Calu3 (cell line): ENCODE data around the gene PPP3CA. TPM values are rescaled to one million over a fixed set of nuclear protein-coding genes. Genes with fewer than 3 reads are reported as not detected.

Experiments
- BruUV-seq: library from RNA; stranded (reverse); fragments of 400-500 nt; replicated peaks from 2 replicates; lab custom pipeline; 2021; lab: Mats Ljungman, UMichigan
- CTCF ChIA-PET: fragments of 300-600 bp; sonication (Branson Sonifier 250); formaldehyde crosslinking; loops from one replicate; lab custom pipeline; 2022; ENCODE audit warnings: antibody characterized with exemption; lab: Charles Lee
- DNase-seq: peaks from one replicate; pipeline ENCODE4 v3.0.0; 2022
- H3K27ac Mint-ChIP-seq: one replicate; pipeline ENCODE4 v1.8.0; 2022; ENCODE audit warnings: mixed read lengths; ENCODE audit not compliant: unreplicated experiment
- H3K27me3 Mint-ChIP-seq: one replicate; pipeline ENCODE4 v1.8.0; 2022; ENCODE audit warnings: mixed read lengths; ENCODE audit not compliant: unreplicated experiment
- H3K36me3 Mint-ChIP-seq: one replicate; pipeline ENCODE4 v1.8.0; 2022; ENCODE audit warnings: mild to moderate bottlenecking, moderate library complexity, mixed read lengths; ENCODE audit not compliant: insufficient read depth, unreplicated experiment
- H3K4me1 Mint-ChIP-seq: one replicate; pipeline ENCODE4 v1.8.0; 2022; ENCODE audit warnings: mild to moderate bottlenecking, low read depth, mixed read lengths; ENCODE audit not compliant: unreplicated experiment
- H3K4me3 Mint-ChIP-seq: one replicate; pipeline ENCODE4 v1.8.0; 2022; ENCODE audit warnings: mild to moderate bottlenecking, low read depth, moderate library complexity, mixed read lengths; ENCODE audit not compliant: unreplicated experiment
- H3K9me3 Mint-ChIP-seq: one replicate; pipeline ENCODE4 v1.8.0; 2022; ENCODE audit warnings: low read depth, mixed read lengths; ENCODE audit not compliant: unreplicated experiment
- CTCF ChIP-seq: fragments of 200-600 bp; IDR thresholded peaks from one replicate; pipeline ENCODE4 v1.8.0; 2022; ENCODE audit warnings: antibody characterized with exemption; ENCODE audit not compliant: unreplicated experiment
- intact Hi-C: fragments of 100-400 bp; cut with micrococcal nuclease; formaldehyde crosslinking; loops from one replicate; pipeline ENCODE4 v1.10.0; 2022; ENCODE audit not compliant: unreplicated experiment
- total RNA-seq: library from RNA; stranded (reverse); gene quantifications from 2 replicates; pipeline ENCODE4 v1.2.3, GENCODE V29; 2022

The PPP3CA gene
- total RNA-seq, 1 experiment from 2014 or later = 33.7 TPM

DNA sequence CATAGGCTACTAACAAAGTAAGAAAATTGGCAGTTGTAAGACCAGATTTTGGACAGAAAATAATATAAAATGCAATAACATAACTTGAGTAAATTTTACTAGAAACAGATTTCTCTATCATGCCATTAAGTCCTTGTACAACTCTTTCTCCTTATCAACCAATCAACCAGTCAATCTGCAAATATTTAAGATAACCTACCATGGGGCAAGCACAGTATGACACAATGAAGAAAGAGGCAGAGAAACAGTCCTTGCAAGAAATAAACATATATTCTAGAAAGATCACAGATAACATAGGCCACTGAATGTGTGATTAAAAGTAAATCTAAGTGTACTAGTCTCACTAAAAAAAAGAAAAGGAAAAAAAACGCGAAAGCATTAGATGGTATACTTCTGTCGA is 194.8 kb downstream of the PPP3CA start:
- no peak for TF ChIP-seq CTCF
- H3K36me3 Mint-ChIP-seq = no peaks in the 10 kb centered on the region
- no TSS peak for BruUV-seq
- no peak overlapping the region for H3K27ac Mint-ChIP-seq
- no peaks in the 10 kb centered on the region for H3K9me3 Mint-ChIP-seq
- intact Hi-C loops = no loop called here
- H3K27me3 Mint-ChIP-seq = no peaks in the 10 kb centered on the region
- DNase-seq = no peak
- H3K4me1 Mint-ChIP-seq = peaks cover 19% of the 10 kb centered on the region
- H3K4me3 Mint-ChIP-seq = no peak overlapping the region
- CTCF ChIA-PET = no interaction called here

- no peaks in the 10 kb centered on the region for H3K27me3 Mint-ChIP-seq
- TF ChIP-seq CTCF = no peak
- BruUV-seq = no TSS peak
- DNase-seq = no peak
- no peaks in the 10 kb centered on the region for H3K36me3 Mint-ChIP-seq
- intact Hi-C loops = no loop called here
- H3K4me1 Mint-ChIP-seq = peaks cover 4% of the 10 kb centered on the region
- H3K27ac Mint-ChIP-seq = no peak overlapping the region
- CTCF ChIA-PET = no interaction called here
- H3K9me3 Mint-ChIP-seq = no peaks in the 10 kb centered on the region
- no peak overlapping the region for H3K4me3 Mint-ChIP-seq
Observed at GRCh38 chr4:101148551-101148950, 198.8 kb downstream of the PPP3CA start.

GRCh38 chr4:101147283-101147682 is 200.0 kb downstream of the PPP3CA start:
- CTCF ChIA-PET = no interaction called here
- Mint-ChIP-seq H3K27ac (no peak overlapping the region), H3K27me3 (no peaks in the 10 kb centered on the region), H3K4me1 (peaks cover 14% of the 10 kb centered on the region), H3K9me3 (no peaks in the 10 kb centered on the region), H3K4me3 (no peak overlapping the region), H3K36me3 (no peaks in the 10 kb centered on the region)
- no peak for DNase-seq
- no peak for TF ChIP-seq CTCF
- intact Hi-C loops = no loop called here
- no TSS peak for BruUV-seq

DNA sequence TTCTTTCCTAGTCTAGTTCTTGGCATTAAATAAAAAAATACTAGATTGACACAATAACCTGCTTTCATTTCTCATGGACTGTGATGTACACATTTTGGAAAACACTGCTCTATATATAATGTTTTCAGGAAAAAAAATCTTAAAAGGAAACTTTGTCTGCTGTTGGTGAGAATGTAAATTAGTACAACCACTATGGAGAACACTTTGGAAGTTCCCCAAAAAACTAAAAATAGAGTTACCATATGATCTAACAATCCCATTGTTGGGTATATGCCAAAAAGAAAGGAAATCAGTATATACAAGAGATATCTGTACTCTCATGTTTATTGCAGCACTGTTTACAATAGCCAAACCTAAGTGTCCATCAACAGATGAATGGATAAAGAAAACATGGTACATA is 202.3 kb downstream of the PPP3CA start:
- CTCF ChIA-PET = no interaction called here
- BruUV-seq = no TSS peak

More for the DNA sequence above, 202.3 kb downstream of the PPP3CA start:
- H3K27me3 Mint-ChIP-seq = no peaks in the 10 kb centered on the region
- no peaks in the 10 kb centered on the region for H3K36me3 Mint-ChIP-seq
- DNase-seq = no peak
- intact Hi-C loops = no loop called here
- no peak overlapping the region for H3K4me3 Mint-ChIP-seq
- no peak overlapping the region for H3K27ac Mint-ChIP-seq
- no peak for TF ChIP-seq CTCF
- no peaks in the 10 kb centered on the region for H3K9me3 Mint-ChIP-seq
- peaks cover 26% of the 10 kb centered on the region for H3K4me1 Mint-ChIP-seq
